ENCODE results near the gene CUTA. TPM values are rescaled to one million over a fixed set of nuclear protein-coding genes. Genes with fewer than 3 reads are reported as not detected.

The CUTA gene
- total and polyA plus RNA-seq, 2 of the 13 experiments (the other 11 are each of a cell fraction or from before 2014, with no cell fraction given), result 170 to 180 TPM

DNA sequence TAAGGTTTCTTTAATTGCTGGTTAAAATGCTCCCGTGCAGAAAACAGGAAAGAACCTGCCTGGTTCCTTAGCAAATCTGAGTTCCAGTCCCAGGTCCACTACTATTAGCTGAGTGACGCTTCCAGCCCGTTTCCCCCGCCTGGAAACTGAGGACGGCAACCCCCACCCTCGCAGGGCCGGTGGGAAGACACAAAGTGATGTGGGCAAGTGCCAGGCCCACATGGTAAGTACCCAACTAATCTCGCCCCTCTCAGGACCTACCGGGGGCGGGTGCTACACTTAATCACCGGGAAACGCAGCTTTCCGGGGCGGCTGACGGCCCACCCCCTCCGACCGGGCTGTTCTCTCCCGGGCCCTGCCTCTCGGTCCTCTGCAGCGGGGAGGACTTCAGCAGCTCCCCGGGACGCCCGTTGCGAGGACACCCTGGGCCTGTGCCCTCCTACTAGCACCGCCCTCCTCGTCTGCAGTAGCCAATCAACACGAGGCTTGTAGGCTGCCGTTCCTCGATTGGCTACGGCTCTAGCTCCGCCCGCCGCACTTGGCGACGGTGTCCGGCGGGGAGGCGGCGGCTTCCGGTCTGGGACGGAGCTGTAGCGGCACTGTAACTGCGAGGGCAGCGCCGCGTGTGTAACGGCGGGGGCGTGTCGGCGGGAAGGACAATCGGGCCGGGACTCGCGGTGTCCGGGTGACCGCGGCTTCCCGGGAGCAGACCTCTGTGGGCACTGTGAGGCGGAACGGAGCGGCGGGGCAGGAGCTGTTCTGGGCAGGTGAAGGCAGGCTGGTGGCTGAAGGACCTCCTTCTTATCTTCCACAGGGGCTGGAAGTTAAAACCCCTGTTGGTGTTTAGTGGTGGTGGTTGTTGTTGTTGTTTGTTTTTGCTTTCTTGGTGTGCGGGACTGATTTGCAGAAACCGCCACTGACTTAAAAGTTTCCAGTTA, 36.4 kb upstream of the CUTA start, which contains the start of gene ZBTB9 (continued):
- TF ChIP-seq, protein P1, sequence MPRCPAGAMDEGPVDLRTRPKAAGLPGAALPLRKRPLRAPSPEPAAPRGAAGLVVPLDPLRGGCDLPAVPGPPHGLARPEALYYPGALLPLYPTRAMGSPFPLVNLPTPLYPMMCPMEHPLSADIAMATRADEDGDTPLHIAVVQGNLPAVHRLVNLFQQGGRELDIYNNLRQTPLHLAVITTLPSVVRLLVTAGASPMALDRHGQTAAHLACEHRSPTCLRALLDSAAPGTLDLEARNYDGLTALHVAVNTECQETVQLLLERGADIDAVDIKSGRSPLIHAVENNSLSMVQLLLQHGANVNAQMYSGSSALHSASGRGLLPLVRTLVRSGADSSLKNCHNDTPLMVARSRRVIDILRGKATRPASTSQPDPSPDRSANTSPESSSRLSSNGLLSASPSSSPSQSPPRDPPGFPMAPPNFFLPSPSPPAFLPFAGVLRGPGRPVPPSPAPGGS (CRISPR knock-in tag; IDR thresholded peaks at IDR 0.05), result peak; percentile 90
- TF ChIP-seq KAT2B (IDR thresholded peaks at IDR 0.05; ENCODE audit: borderline replicate concordance, low read depth, low read length) (no peak), HES4 (CRISPR knock-in tag; IDR thresholded peaks at IDR 0.05; ENCODE audit: borderline replicate concordance) (peak; percentile 79), ZNF296 (CRISPR knock-in tag; conservative IDR thresholded peaks at IDR 0.05) (no peak), ZNF235 (CRISPR knock-in tag; IDR thresholded peaks at IDR 0.05; ENCODE audit: borderline replicate concordance) (no peak; the same call in 1 of the 2 replicates), ZZZ3 (CRISPR knock-in tag; IDR thresholded peaks at IDR 0.05; ENCODE audit: borderline replicate concordance) (peak; percentile 90; the same call in 1 of the 2 replicates), ELF3 (CRISPR knock-in tag; IDR thresholded peaks at IDR 0.05) (peak; percentile 73), RNF2 (conservative IDR thresholded peaks at IDR 0.05; ENCODE audit: low read depth) (peak; percentile 94), MBNL3 (CRISPR knock-in tag; conservative IDR thresholded peaks at IDR 0.05) (no peak), ZNF567 (CRISPR knock-in tag; IDR thresholded peaks at IDR 0.05; ENCODE audit: borderline replicate concordance) (no peak), ISX (CRISPR knock-in tag; conservative IDR thresholded peaks at IDR 0.05) (no peak), ZNF207 (IDR thresholded peaks at IDR 0.05; ENCODE audit: borderline replicate concordance) (no peak), ZNF121 (CRISPR knock-in tag; IDR thresholded peaks at IDR 0.05) (peak; percentile 69; the same call in 1 of the 2 replicates)
- TF ChIP-seq, protein P2, sequence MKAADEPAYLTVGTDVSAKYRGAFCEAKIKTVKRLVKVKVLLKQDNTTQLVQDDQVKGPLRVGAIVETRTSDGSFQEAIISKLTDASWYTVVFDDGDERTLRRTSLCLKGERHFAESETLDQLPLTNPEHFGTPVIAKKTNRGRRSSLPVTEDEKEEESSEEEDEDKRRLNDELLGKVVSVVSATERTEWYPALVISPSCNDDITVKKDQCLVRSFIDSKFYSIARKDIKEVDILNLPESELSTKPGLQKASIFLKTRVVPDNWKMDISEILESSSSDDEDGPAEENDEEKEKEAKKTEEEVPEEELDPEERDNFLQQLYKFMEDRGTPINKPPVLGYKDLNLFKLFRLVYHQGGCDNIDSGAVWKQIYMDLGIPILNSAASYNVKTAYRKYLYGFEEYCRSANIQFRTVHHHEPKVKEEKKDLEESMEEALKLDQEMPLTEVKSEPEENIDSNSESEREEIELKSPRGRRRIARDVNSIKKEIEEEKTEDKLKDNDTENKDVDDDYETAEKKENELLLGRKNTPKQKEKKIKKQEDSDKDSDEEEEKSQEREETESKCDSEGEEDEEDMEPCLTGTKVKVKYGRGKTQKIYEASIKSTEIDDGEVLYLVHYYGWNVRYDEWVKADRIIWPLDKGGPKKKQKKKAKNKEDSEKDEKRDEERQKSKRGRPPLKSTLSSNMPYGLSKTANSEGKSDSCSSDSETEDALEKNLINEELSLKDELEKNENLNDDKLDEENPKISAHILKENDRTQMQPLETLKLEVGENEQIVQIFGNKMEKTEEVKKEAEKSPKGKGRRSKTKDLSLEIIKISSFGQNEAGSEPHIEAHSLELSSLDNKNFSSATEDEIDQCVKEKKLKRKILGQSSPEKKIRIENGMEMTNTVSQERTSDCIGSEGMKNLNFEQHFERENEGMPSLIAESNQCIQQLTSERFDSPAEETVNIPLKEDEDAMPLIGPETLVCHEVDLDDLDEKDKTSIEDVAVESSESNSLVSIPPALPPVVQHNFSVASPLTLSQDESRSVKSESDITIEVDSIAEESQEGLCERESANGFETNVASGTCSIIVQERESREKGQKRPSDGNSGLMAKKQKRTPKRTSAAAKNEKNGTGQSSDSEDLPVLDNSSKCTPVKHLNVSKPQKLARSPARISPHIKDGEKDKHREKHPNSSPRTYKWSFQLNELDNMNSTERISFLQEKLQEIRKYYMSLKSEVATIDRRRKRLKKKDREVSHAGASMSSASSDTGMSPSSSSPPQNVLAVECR (CRISPR knock-in tag; IDR thresholded peaks at IDR 0.05; ENCODE audit: borderline replicate concordance), result peak; percentile 99
- TF ChIP-seq, protein P3, sequence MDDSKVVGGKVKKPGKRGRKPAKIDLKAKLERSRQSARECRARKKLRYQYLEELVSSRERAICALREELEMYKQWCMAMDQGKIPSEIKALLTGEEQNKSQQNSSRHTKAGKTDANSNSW (CRISPR knock-in tag; IDR thresholded peaks at IDR 0.05; ENCODE audit: borderline replicate concordance), result no peak; the same call in 1 of the 2 replicates
- TF ChIP-seq, protein P4, sequence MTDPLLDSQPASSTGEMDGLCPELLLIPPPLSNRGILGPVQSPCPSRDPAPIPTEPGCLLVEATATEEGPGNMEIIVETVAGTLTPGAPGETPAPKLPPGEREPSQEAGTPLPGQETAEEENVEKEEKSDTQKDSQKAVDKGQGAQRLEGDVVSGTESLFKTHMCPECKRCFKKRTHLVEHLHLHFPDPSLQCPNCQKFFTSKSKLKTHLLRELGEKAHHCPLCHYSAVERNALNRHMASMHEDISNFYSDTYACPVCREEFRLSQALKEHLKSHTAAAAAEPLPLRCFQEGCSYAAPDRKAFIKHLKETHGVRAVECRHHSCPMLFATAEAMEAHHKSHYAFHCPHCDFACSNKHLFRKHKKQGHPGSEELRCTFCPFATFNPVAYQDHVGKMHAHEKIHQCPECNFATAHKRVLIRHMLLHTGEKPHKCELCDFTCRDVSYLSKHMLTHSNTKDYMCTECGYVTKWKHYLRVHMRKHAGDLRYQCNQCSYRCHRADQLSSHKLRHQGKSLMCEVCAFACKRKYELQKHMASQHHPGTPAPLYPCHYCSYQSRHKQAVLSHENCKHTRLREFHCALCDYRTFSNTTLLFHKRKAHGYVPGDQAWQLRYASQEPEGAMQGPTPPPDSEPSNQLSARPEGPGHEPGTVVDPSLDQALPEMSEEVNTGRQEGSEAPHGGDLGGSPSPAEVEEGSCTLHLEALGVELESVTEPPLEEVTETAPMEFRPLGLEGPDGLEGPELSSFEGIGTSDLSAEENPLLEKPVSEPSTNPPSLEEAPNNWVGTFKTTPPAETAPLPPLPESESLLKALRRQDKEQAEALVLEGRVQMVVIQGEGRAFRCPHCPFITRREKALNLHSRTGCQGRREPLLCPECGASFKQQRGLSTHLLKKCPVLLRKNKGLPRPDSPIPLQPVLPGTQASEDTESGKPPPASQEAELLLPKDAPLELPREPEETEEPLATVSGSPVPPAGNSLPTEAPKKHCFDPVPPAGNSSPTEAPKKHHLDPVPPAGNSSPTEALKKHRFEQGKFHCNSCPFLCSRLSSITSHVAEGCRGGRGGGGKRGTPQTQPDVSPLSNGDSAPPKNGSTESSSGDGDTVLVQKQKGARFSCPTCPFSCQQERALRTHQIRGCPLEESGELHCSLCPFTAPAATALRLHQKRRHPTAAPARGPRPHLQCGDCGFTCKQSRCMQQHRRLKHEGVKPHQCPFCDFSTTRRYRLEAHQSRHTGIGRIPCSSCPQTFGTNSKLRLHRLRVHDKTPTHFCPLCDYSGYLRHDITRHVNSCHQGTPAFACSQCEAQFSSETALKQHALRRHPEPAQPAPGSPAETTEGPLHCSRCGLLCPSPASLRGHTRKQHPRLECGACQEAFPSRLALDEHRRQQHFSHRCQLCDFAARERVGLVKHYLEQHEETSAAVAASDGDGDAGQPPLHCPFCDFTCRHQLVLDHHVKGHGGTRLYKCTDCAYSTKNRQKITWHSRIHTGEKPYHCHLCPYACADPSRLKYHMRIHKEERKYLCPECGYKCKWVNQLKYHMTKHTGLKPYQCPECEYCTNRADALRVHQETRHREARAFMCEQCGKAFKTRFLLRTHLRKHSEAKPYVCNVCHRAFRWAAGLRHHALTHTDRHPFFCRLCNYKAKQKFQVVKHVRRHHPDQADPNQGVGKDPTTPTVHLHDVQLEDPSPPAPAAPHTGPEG (CRISPR knock-in tag; IDR thresholded peaks at IDR 0.05), result peak; percentile 37; the same call in 1 of the 2 replicates

Measured in HepG2 (cell line).